H1 (cell line): Measurements from ENCODE around the gene REXO5. TPM values are rescaled to one million over a fixed set of nuclear protein-coding genes. Genes with fewer than 3 reads are reported as not detected.

Source experiments
- BRCA1 ChIP-seq: IDR thresholded peaks from 2 replicates; pipeline ENCODE4 v1.6.1; 2012; ENCODE audit warnings: low read depth, low read length, improper control_type of control experiment
- RNF2 ChIP-seq: fragments of 200-900, 300-1000 bp; sonication (generic); IDR thresholded peaks from 2 replicates; pipeline ENCODE4 v1.7.1; 2016; ENCODE audit warnings: borderline replicate concordance, low read depth, mild to moderate bottlenecking, antibody characterized with exemption, low read length; ENCODE audit not compliant: poor library complexity, severe bottlenecking; ENCODE audit errors: missing control alignments
- polyA plus RNA-seq, 7 experiments: library from polyadenylated mRNA; depleted of rRNA in 3 of 7; stranded (reverse) in 5 of 7; unstranded in 2 of 7; fragments of >200 nt in 5 of 7; fragments of 200-250 nt in 2 of 7; gene quantifications; 1 replicate in 5 of 7; 2 replicates in 1 of 7; 4 replicates in 1 of 7; pipeline versions ENCODE4 v1.2.1 to v1.2.3, GENCODE V29; 2011 to 2013; ENCODE audit warnings: missing spikeins in 2 of 7, mixed read lengths in 2 of 7
- total RNA-seq: library from RNA; stranded (reverse); fragmentation: NEBNext Ultra II Directional; extraction: Animal tissue kit (Norgen Biotek cat#: 25700); gene quantifications from 2 replicates; pipeline ENCODE4 v1.2.1, GENCODE V29; 2021

Gene REXO5
- total and polyA plus RNA-seq, 2 of the 8 experiments (the other 6 are each of a cell fraction or from before 2014, with no cell fraction given), result 2.4 to 8.9 TPM

DNA sequence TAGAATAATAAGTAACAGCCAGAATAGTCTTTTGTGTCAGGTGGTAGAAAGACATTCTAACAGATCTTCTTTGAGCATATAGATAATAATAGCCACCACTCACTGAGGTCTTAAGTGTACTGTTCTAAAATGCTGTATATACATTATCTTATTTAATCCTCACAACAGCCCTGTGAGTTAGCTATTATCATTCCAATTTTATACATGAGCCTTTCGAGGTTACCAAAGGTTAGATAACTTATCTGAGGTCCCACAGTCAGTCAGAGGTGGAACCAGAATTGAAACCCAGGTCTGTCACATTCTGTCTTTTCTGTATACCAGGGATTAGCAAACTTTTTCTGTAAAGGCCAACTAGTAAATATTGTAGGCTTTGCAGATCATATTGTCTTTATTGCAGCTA is 23.2 kb downstream of the REXO5 start (continued):
- TF ChIP-seq RNF2, result no peak
- TF ChIP-seq BRCA1, result no peak
